Transverse colon (tissue), 4 donors: Measurements from ENCODE around the gene SRMS. TPM values are rescaled to one million over a fixed set of nuclear protein-coding genes. Genes with fewer than 3 reads are reported as not detected.

ENCODE experiments used
- DNase-seq: peaks from one replicate; pipeline ENCODE4 v3.0.0-alpha.2; 2019
- H3K27ac ChIP-seq, 4 donors: fragments of 200-600 bp; sonication (generic); 2 replicates each; pipeline ENCODE4 v1.5.1; 2016 to 2018; ENCODE audit warnings: inconsistent platforms in 4 of 4
- H3K27me3 ChIP-seq: fragments of 200-600 bp; sonication (generic); 2 replicates; pipeline ENCODE4 v1.5.1; 2017; ENCODE audit warnings: inconsistent platforms
- H3K36me3 ChIP-seq, 4 donors: fragments of 200-600 bp; sonication (generic); 2 replicates each; pipeline ENCODE4 v1.5.1; 2017 to 2019; ENCODE audit warnings: inconsistent platforms in 4 of 4
- H3K4me1 ChIP-seq, 4 donors: fragments of 200-600 bp; sonication (generic); 2 replicates each; pipeline ENCODE4 v1.5.1; 2017 to 2020; ENCODE audit warnings: inconsistent platforms in 4 of 4
- H3K4me3 ChIP-seq, 4 donors: fragments of 200-600 bp; sonication (generic); 1 replicate in 1 of 4; 2 replicates in 3 of 4; pipeline versions ENCODE4 v1.5.1 to v1.6.1; 2017 to 2019; ENCODE audit warnings: inconsistent platforms in 4 of 4
- H3K9me3 ChIP-seq, 2 donors: fragments of 200-600 bp; sonication (generic); 2 replicates each; pipeline ENCODE4 v1.5.1; 2017 to 2019; ENCODE audit warnings: inconsistent platforms in 2 of 2
- EP300 ChIP-seq: sonication (generic); formaldehyde crosslinking; IDR thresholded peaks from one replicate; pipeline ENCODE4 v1.6.1; 2017; ENCODE audit warnings: antibody characterized with exemption, low read depth
- POLR2A ChIP-seq: fragments of 450-650 bp; IDR thresholded peaks from one replicate; pipeline ENCODE4 v1.6.1; 2016; ENCODE audit warnings: antibody characterized with exemption, mild to moderate bottlenecking, moderate library complexity
- POLR2AphosphoS5 ChIP-seq, 3 donors: sonication (generic); formaldehyde crosslinking; IDR thresholded peaks; one replicate each; pipeline ENCODE4 v1.6.1; 2016; ENCODE audit warnings: antibody characterized with exemption in 3 of 3
- WGBS, 2 donors: methylation state at CpG; one replicate each; pipeline ENCODE4 v1.1.5; 2018; ENCODE audit warnings: low coverage in 1 of 2; 5-methylcytosine and 5-hydroxymethylcytosine counted together
- in situ Hi-C, 4 donors: fragments of 200-750 bp; cut with MboI; loops; one replicate each; pipeline versions ENCODE4 v1.15.0 to v1.15.1; 2017; ENCODE audit warnings: low sequenced_read_pairs in 3 of 4, low pct_ligation_motif_present in 1 of 4, low pct_unique_long_range_greater_than_20kb in 1 of 4
- intact Hi-C: fragments of 100-400 bp; cut with DNase I; formaldehyde crosslinking; loops from one replicate; pipeline ENCODE4 v1.15.1; 2023; ENCODE audit warnings: low total_unique reads
- total RNA-seq, 4 donors: library from RNA; depleted of rRNA; stranded (reverse); fragments of >200 nt; gene quantifications; one replicate each; pipeline ENCODE4 v1.1.0, GENCODE V29; 2016
- TF ChIP-seq, protein P1 (sequence below), 5 experiments: fragments of 200-600 bp in 3 of 5; fragments of 450-650 bp in 2 of 5; sonication (generic) in 3 of 5; IDR thresholded peaks; 1 replicate in 2 of 5; 2 replicates in 3 of 5; pipeline ENCODE4 v1.5.1; 2016 to 2017; ENCODE audit warnings: antibody characterized with exemption in 5 of 5, inconsistent platforms in 3 of 5, mild to moderate bottlenecking in 2 of 5, moderate library complexity in 1 of 5

The SRMS gene
- total RNA-seq, 4 donors from 2014 or later: 0.79 TPM; not detected in 3

- Histone ChIP-seq H3K36me3 (no peaks in the 10 kb centered on the region), H3K9me3 (no peaks in the 10 kb centered on the region), H3K4me3 (no peak overlapping the region), H3K4me1 (no peaks in the 10 kb centered on the region), H3K27ac (no peak overlapping the region), H3K27me3 (peaks cover 77% of the 10 kb centered on the region)
- in situ Hi-C loops (no loop called here), intact Hi-C loops (no loop called here)
- 88% methylated on average over 12 of the region's 12 CpGs; no CpG with 5 or more reads in 1 of the 2 donors for WGBS, 2 donors
- TF ChIP-seq POLR2AphosphoS5 (IDR thresholded peaks at IDR 0.05) (no peak), POLR2A (no peak), EP300 (no peak)
- TF ChIP-seq, protein P1, sequence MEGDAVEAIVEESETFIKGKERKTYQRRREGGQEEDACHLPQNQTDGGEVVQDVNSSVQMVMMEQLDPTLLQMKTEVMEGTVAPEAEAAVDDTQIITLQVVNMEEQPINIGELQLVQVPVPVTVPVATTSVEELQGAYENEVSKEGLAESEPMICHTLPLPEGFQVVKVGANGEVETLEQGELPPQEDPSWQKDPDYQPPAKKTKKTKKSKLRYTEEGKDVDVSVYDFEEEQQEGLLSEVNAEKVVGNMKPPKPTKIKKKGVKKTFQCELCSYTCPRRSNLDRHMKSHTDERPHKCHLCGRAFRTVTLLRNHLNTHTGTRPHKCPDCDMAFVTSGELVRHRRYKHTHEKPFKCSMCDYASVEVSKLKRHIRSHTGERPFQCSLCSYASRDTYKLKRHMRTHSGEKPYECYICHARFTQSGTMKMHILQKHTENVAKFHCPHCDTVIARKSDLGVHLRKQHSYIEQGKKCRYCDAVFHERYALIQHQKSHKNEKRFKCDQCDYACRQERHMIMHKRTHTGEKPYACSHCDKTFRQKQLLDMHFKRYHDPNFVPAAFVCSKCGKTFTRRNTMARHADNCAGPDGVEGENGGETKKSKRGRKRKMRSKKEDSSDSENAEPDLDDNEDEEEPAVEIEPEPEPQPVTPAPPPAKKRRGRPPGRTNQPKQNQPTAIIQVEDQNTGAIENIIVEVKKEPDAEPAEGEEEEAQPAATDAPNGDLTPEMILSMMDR (IDR thresholded peaks at IDR 0.05): no peak
- no peak for DNase-seq
Measured at GRCh38 chr20:63505723-63506122, 41.8 kb downstream of the SRMS start.

DNA sequence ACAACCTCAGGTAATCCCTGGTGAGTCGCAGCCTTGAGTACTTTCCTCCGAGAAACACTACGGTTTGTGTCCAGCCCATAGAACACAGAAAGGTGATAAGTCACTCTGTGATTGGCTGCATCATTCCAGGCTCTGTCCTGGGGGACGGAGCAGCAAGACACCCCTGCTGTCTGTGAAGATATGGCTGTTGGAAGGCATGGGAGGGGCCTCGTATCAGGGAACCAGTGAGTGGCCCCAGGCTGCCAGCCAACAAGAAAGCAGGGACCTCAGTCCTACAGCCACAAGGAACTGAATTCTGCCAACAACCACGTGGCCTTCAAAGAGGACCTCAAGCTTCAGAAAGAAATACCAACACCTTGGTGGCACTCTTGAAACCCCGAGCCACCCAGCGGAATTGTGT is 42.3 kb downstream of the SRMS start:
- Histone ChIP-seq H3K27me3 (peaks cover 78% of the 10 kb centered on the region), H3K9me3 (no peaks in the 10 kb centered on the region), H3K4me3 (no peak overlapping the region), H3K27ac (no peak overlapping the region), H3K36me3 (no peaks in the 10 kb centered on the region), H3K4me1 (no peaks in the 10 kb centered on the region)
- TF ChIP-seq, protein P1 (IDR thresholded peaks at IDR 0.05): no peak
- in situ Hi-C loops (no loop called here), intact Hi-C loops (no loop called here)
- no peak for DNase-seq
- WGBS, 2 donors: 53 to 83% methylated on average over 2 to 8 of the region's 8 CpGs

- TF ChIP-seq POLR2A (no peak), POLR2AphosphoS5 (IDR thresholded peaks at IDR 0.05) (no peak), EP300 (no peak)
- TF ChIP-seq, protein P1 (IDR thresholded peaks at IDR 0.05): no peak
- Histone ChIP-seq H3K4me1 (peaks cover 0 to under 1% (median 0%) of the 10 kb centered on the region in 4 donors), H3K4me3 (no peak overlapping the region), H3K36me3 (no peaks in the 10 kb centered on the region), H3K27ac (no peak overlapping the region), H3K27me3 (peaks cover 78% of the 10 kb centered on the region), H3K9me3 (no peaks in the 10 kb centered on the region)
- in situ Hi-C loops (no loop called here), intact Hi-C loops (no loop called here)
- WGBS, 2 donors: 70 to 95% methylated on average over 2 to 9 of the region's 9 CpGs
- DNase-seq: no peak
Measured at GRCh38 chr20:63504642-63505041, 42.9 kb downstream of the SRMS start.

DNA sequence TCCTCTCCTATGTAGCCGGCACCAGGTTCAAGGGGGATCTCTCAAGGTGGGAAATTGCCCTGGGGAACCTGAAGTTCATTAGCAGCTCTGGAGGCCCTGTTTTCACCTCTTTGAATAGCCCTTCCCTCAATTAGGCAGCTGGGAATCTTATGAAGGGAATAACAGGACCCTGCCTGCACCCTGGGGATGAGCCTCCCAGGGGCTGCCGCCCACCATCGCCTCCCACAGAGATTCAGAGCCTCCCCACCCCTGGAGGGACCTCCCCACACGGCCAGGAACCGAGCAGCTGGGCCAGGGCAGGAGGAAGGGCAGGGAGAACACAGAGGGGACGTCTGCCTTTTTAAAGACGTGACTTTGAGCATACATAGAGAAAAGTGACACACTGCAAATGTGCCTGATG is 44.0 kb downstream of the SRMS start:
- Histone ChIP-seq H3K36me3 (no peaks in the 10 kb centered on the region), H3K9me3 (no peaks in the 10 kb centered on the region), H3K4me3 (no peak overlapping the region), H3K27ac (no peak overlapping the region), H3K4me1 (peaks cover 0 to 6% (median 2%) of the 10 kb centered on the region in 4 donors), H3K27me3 (peaks cover 86% of the 10 kb centered on the region)
- TF ChIP-seq POLR2AphosphoS5 (IDR thresholded peaks at IDR 0.05) (no peak), POLR2A (no peak)
- TF ChIP-seq, protein P1 (IDR thresholded peaks at IDR 0.05): no peak
- in situ Hi-C loops: no loop called here
- intact Hi-C loops: no loop called here
- WGBS, 2 donors: 37% methylated on average over 7 of the region's 7 CpGs; no CpG with 5 or more reads in 1 of the 2 donors
- no peak for DNase-seq
